ENCODE data around the gene CHST4. TPM values are rescaled to one million over a fixed set of nuclear protein-coding genes. Genes with fewer than 3 reads are reported as not detected.

Gene CHST4
- total RNA-seq, 1 experiment from 2014 or later: 3.1 TPM

GRCh38 chr16:71480956-71481355 lies 45.3 kb upstream of the CHST4 start:
- no TSS peak for BruUV-seq (replicated peaks)
- ChIA-PET CTCF (no interaction called here), POLR2A (ENCODE audit: unreplicated experiment) (no interaction called here)
- Histone ChIP-seq H3K4me1 (replicated peaks; ENCODE audit: insufficient read depth) (peaks cover 15% of the 10 kb centered on the region), H3K27ac (no peak overlapping the region), H3K79me2 (ENCODE audit: low read depth) (no peaks in the 10 kb centered on the region), H3K9me2 (ENCODE audit: insufficient read depth) (no peaks in the 10 kb centered on the region), H3K36me3 (ENCODE audit: low read depth) (0 out of 2 replicates have a peak, but pooled peaks cover 12% of the 10 kb centered on the region), H3K4me3 (no peak overlapping the region), H3K4me2 (no peak overlapping the region), H3F3A (ENCODE audit: insufficient read depth, low read depth) (peaks cover 10% of the 10 kb centered on the region), H3K27me3 (ENCODE audit: insufficient read depth, low read depth) (no peaks in the 10 kb centered on the region), H4K20me1 (ENCODE audit: insufficient read depth) (no peaks in the 10 kb centered on the region), H2AFZ (no peak overlapping the region), H3K9me3 (ENCODE audit: insufficient read depth, low read depth) (no peaks in the 10 kb centered on the region)
- DNase-seq: no peak
- TF ChIP-seq CTCF (conservative IDR thresholded peaks at IDR 0.05): no peak
- TF ChIP-seq EZH2 (IDR thresholded peaks at IDR 0.05; ENCODE audit: low read depth): no peak
- intact Hi-C loops (cut with micrococcal nuclease; ENCODE audit: unreplicated experiment): loop anchor here (5.0 kb wide), 1 partner anchor 56 kb away; no protein-coding TSS in a partner anchor

- H3K27me3 ChIP-seq (ENCODE audit: insufficient read depth, low read depth): no peaks in the 10 kb centered on the region
- H3K4me3 ChIP-seq: no peak overlapping the region
- H3K9me2 ChIP-seq (ENCODE audit: insufficient read depth): no peaks in the 10 kb centered on the region
- H2AFZ ChIP-seq: no peak overlapping the region
- H3K36me3 ChIP-seq (ENCODE audit: low read depth): 0 out of 2 replicates have a peak, but pooled peaks cover 9% of the 10 kb centered on the region
- TF ChIP-seq CTCF (conservative IDR thresholded peaks at IDR 0.05) (no peak), EZH2 (IDR thresholded peaks at IDR 0.05; ENCODE audit: low read depth) (no peak)
- peaks cover 10% of the 10 kb centered on the region for H3F3A ChIP-seq (ENCODE audit: insufficient read depth, low read depth)
- BruUV-seq (replicated peaks): no TSS peak
- no peak overlapping the region for H3K4me2 ChIP-seq
- no peaks in the 10 kb centered on the region for H3K9me3 ChIP-seq (ENCODE audit: insufficient read depth, low read depth)
- POLR2A ChIA-PET (ENCODE audit: unreplicated experiment): interaction anchor here (0.6 kb wide), 1 partner anchor 1168 kb away, joined by 3 read pairs; no protein-coding TSS in a partner anchor
- intact Hi-C loops (cut with micrococcal nuclease; ENCODE audit: unreplicated experiment): loop anchor here (5.0 kb wide), 1 partner anchor 55 kb away; no protein-coding TSS in a partner anchor
- H3K4me1 ChIP-seq (replicated peaks; ENCODE audit: insufficient read depth): peaks cover 15% of the 10 kb centered on the region
- CTCF ChIA-PET: no interaction called here
- H3K79me2 ChIP-seq (ENCODE audit: low read depth): no peaks in the 10 kb centered on the region
- DNase-seq: no peak
- no peak overlapping the region for H3K27ac ChIP-seq
- no peaks in the 10 kb centered on the region for H4K20me1 ChIP-seq (ENCODE audit: insufficient read depth)
These were observed 43.7 kb upstream of the CHST4 start for GRCh38 chr16:71482569-71482968.

- Histone ChIP-seq H3K9me3 (ENCODE audit: insufficient read depth, low read depth) (no peaks in the 10 kb centered on the region), H2AFZ (peak overlapping the region; percentile 98), H3K4me1 (replicated peaks; ENCODE audit: insufficient read depth) (peaks cover 15% of the 10 kb centered on the region), H3K79me2 (ENCODE audit: low read depth) (no peaks in the 10 kb centered on the region), H3K4me2 (peak overlapping the region; percentile 88), H3K9me2 (ENCODE audit: insufficient read depth) (no peaks in the 10 kb centered on the region), H4K20me1 (ENCODE audit: insufficient read depth) (no peaks in the 10 kb centered on the region), H3K27me3 (ENCODE audit: insufficient read depth, low read depth) (no peaks in the 10 kb centered on the region), H3F3A (ENCODE audit: insufficient read depth, low read depth) (peaks cover 10% of the 10 kb centered on the region), H3K4me3 (peak overlapping the region; percentile 97), H3K36me3 (ENCODE audit: low read depth) (no peaks in the 10 kb centered on the region), H3K27ac (peak overlapping the region; percentile 82)
- no peak for TF ChIP-seq CTCF (conservative IDR thresholded peaks at IDR 0.05)
- no peak for TF ChIP-seq EZH2 (IDR thresholded peaks at IDR 0.05; ENCODE audit: low read depth)
- CTCF ChIA-PET: interaction anchor here (0.7 to 1.1 kb wide), 3 partner anchors 9 to 127 kb away, joined by 3 to 5 read pairs (median 3); partner anchors contain the start of gene ZNF23
- DNase-seq: peak; percentile 72 to 79
- intact Hi-C loops (cut with micrococcal nuclease; ENCODE audit: unreplicated experiment): loop anchor here (2.0 to 5.0 kb wide), 2 partner anchors 21 to 53 kb away; partner anchors contain the start of gene ZNF23
- BruUV-seq (replicated peaks): TSS peak; percentile 92
- POLR2A ChIA-PET (ENCODE audit: unreplicated experiment): interaction anchor here (0.6 to 0.9 kb wide), 4 partner anchors 22 to 63 kb away, joined by 3 to 6 read pairs (median 3); partner anchors contain the start of gene ZNF23
These were observed 42.0 kb upstream of the CHST4 start for GRCh38 chr16:71484006-71484893.
